GM12873 (cell line): ENCODE data around the gene POR.

Experiments used
- CTCF ChIP-seq: IDR thresholded peaks from 2 replicates; pipeline ENCODE4 v1.5.1; 2012; ENCODE audit warnings: low read depth, mild to moderate bottlenecking, moderate library complexity, low read length, control low read depth; ENCODE audit not compliant: insufficient read depth; ENCODE audit errors: missing control alignments

POR gene

GRCh38 chr7:75914655-75915415 lies at the start of gene POR:
Gene POR (plus strand): TSS chr7:75915155. CDS start chr7:75954002, 38,847 bp downstream.
- no peak for TF ChIP-seq CTCF

- TF ChIP-seq CTCF = no peak
Observed at GRCh38 chr7:75866114-75866488, 48.9 kb upstream of the POR start.

GRCh38 chr7:75866489-75867389 lies 48.2 kb upstream of the POR start:
- peak; percentile 100 for TF ChIP-seq CTCF

- no peak for TF ChIP-seq CTCF
Observed at GRCh38 chr7:75867390-75867717, 47.6 kb upstream of the POR start.

- no peak for TF ChIP-seq CTCF
Observed at GRCh38 chr7:75868153-75868552, 46.8 kb upstream of the POR start.

- no peak for TF ChIP-seq CTCF
Observed at GRCh38 chr7:75869776-75870379, 45.1 kb upstream of the POR start.
